Gastroesophageal sphincter (tissue), 3 donors: ENCODE measurements around the gene PRR22.

Source experiments
- EP300 ChIP-seq: sonication (generic); formaldehyde crosslinking; IDR thresholded peaks from one replicate; pipeline ENCODE4 v1.6.1; 2017; ENCODE audit warnings: antibody characterized with exemption, mild to moderate bottlenecking
- POLR2A ChIP-seq, 2 donors: fragments of 450-650 bp; IDR thresholded peaks; one replicate each; pipeline ENCODE4 v1.6.1; 2017; ENCODE audit warnings: antibody characterized with exemption in 2 of 2, mild to moderate bottlenecking in 2 of 2, moderate library complexity in 1 of 2
- POLR2AphosphoS5 ChIP-seq: sonication (generic); formaldehyde crosslinking; IDR thresholded peaks from one replicate; pipeline ENCODE4 v1.6.1; 2017; ENCODE audit warnings: antibody characterized with exemption
- TF ChIP-seq, protein P1 (sequence below), 4 experiments: fragments of 200-600 bp in 2 of 4; fragments of 450-650 bp in 2 of 4; sonication (generic) in 1 of 4; IDR thresholded peaks; one replicate each; pipeline ENCODE4 v1.5.1; 2017 to 2019; ENCODE audit warnings: antibody characterized with exemption in 4 of 4, mild to moderate bottlenecking in 2 of 4, moderate library complexity in 2 of 4

- no peak for TF ChIP-seq POLR2AphosphoS5
- TF ChIP-seq, protein P1, sequence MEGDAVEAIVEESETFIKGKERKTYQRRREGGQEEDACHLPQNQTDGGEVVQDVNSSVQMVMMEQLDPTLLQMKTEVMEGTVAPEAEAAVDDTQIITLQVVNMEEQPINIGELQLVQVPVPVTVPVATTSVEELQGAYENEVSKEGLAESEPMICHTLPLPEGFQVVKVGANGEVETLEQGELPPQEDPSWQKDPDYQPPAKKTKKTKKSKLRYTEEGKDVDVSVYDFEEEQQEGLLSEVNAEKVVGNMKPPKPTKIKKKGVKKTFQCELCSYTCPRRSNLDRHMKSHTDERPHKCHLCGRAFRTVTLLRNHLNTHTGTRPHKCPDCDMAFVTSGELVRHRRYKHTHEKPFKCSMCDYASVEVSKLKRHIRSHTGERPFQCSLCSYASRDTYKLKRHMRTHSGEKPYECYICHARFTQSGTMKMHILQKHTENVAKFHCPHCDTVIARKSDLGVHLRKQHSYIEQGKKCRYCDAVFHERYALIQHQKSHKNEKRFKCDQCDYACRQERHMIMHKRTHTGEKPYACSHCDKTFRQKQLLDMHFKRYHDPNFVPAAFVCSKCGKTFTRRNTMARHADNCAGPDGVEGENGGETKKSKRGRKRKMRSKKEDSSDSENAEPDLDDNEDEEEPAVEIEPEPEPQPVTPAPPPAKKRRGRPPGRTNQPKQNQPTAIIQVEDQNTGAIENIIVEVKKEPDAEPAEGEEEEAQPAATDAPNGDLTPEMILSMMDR (IDR thresholded peaks at IDR 0.05), result no peak
- TF ChIP-seq POLR2A (IDR thresholded peaks at IDR 0.05), result no peak
- no peak for TF ChIP-seq EP300
Measured at GRCh38 chr19:5773276-5773675, 11.3 kb downstream of the PRR22 start.
